NAMALWA (cell line): ENCODE data around the gene LY6G6F.
A peak's percentile ranks its signal among the peaks of the same experiment; 100 is the strongest.

Experiments
- DNase-seq: peaks from one replicate; pipeline ENCODE4 v3.0.0-alpha.2; 2015; ENCODE audit warnings: low spot score

The LY6G6F gene

GRCh38 chr6:31706599-31706998, at the start of gene LY6G6F:
TSS of gene LY6G6F (plus strand) at chr6:31706866. CDS start at chr6:31706907, 41 bp downstream.
- no peak for DNase-seq

- peak; percentile 43 for DNase-seq
These were observed 49.1 kb upstream of the LY6G6F start for GRCh38 chr6:31657406-31658157.

- DNase-seq, result no peak
These were observed 48.4 kb upstream of the LY6G6F start for GRCh38 chr6:31658158-31658688.

- no peak for DNase-seq
These were observed 47.5 kb upstream of the LY6G6F start for GRCh38 chr6:31658983-31659648.

GRCh38 chr6:31659649-31660380, 46.9 kb upstream of the LY6G6F start:
- peak; percentile 49 for DNase-seq

DNA sequence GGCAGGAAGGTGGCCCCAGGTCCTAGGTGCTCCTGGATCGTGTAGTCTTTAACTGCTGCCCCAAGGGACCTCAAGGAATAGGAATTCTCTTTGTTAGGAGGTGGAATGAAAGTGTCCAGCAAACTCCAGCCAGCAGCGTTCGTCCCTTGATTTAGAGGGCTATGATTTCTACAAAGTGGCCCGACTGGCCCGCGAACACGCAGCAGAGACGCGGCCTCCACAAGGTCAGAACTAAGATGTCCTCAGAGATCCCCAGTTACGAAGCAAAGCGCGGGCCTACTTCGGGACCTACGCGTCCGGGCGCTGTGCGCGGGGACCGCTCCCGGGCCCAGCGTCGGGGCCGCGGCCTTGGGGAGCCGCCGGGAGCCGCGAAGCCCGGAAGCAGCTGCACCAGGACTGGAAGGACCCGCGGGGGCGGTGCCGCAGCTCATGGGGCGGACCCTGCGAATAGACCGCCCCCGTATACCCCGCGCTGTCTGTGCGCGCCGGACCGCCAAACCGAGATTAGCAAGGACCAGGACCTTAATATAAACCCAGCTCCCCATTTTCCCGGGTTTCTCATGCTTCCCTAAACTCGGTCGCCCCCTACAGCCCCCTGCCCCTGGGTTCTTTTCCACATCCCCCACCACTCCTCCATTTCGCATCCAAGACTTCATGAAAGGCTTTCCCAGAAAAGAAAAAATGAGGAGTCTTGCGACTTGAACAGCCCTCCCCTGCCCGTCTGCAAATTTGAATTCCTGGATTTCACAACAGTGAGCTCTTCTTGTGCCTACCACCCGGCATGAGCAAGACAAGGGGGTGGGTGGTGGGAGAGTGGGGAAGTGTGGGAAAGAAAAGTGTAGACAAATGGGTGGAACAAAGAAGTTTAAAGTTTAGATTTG, 46.0 kb upstream of the LY6G6F start, which contains the start of gene C6orf47:
TSS of gene C6orf47 (minus strand) at position 398 of the 881 bp plus-strand sequence. CDS start 831 bp downstream, outside the sequence.
- DNase-seq, result peak; percentile 80

DNA sequence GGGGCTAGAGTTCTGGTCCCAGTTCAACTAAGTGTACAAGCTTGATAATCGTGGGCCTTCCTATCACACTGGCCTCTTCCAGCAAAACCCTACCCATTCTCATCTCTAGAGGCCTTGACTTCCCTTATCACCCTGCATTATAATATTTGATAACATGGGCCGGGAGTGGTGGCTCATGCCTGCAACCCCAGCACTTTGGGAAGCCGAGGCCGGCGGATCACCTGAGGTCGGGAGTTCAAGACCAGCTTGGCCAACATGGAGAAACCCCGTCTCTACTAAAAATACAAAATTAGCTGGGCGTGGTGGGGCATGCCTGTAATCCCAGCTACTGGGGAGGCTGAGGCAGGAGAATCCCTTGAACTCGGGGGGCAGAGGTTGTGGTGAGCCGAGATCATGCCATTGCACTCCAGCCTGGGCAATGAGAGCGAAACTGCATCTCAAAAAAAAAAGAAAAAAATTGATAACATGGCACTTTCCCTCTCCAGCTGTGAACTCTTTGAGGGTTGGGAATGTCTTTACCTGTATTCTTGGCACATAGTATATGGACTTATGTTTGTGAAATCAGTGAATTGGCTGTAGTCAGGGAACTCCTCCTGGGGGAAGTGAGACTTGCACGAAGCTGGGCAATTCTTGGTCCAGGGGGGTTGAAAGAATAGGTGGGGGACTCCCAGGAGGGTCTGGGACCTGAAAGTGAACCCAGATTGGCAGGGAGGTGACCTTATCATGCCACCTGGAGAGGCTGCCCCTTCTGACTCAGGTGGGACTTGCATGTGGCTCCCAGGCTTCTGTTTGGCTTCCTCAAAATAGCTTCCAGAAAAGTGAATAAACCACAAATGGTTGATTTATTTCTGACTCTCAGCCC, 45.2 kb upstream of the LY6G6F start:
- DNase-seq, result no peak

DNA sequence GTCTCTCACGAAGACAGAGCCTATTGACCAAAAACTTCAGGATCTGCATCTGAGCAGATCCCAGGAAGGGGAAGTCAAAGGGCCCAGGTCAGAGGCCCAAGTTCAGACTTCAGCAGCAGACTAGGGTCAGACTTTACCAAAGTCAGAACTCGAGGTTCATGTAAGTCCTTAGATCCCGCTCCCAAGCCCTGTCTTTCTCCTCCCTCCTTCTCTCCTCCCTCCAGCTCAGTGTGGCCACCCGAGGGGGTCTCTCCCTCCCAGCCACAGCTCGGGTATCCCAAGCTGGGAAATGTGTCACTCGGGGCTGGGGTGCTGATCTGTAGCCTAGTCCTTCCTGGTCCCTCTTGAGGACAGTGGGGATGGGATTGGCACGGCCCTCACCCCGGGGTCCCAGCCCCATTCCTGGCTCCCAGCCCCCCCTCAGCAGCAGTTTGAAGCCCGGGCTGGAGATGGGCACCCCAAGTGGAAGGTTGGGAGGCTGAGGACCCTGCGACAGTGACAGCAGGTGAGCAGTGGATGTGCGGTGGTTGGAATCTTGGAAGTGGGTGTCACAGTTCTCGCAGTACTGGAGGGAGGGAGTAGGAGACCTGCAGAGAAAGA, 44.4 kb upstream of the LY6G6F start:
- DNase-seq, result no peak

DNA sequence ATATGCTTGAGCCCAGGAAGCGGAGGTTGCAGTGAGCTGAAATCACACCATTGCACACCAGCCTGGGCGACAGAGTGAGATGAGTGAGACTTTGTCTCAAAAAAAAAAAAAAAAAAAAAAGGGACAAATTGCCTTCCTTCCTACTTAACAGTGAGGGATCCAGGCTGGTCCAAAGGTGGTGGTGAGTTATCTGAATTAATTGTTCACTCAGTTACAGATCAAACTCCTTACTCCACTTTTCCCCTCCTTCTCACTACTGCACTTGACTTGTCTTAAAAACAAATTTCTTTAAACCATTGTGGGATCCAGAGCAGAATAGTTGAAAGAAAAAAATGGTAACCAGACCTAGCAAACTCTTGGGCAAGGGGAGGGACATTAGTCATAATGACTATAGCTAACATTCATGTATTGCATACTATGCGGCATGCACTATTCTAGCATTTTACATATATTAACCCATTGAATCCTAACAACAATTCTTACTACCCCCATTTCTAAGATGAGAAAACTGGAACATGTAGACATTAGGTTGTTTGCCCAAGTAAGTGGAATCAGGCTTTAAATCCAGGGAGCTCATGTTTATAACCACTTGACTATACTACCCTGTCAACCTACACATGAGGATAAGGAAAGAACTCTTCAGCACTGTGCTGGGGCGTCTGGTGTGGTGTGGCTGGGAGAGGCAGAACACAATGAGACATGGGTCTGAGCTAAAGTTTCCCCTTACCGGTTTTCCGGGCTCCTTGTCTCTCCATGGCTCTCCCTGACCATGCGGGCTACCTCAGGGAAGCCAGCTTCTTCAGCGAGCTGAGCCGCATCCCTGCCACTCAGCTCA, 43.3 kb upstream of the LY6G6F start:
- peak; percentile 24 for DNase-seq

GRCh38 chr6:31663961-31664789, 42.5 kb upstream of the LY6G6F start:
- DNase-seq, result peak; percentile 23

- DNase-seq, result peak; percentile 97
These were observed 41.7 kb upstream of the LY6G6F start, which contains the start of gene GPANK1 for GRCh38 chr6:31664790-31665500. TSS of gene GPANK1 (minus strand) at chr6:31664997. CDS start at chr6:31664478, 519 bp downstream.

GRCh38 chr6:31665501-31666336, 40.9 kb upstream of the LY6G6F start, which contains the start of gene CSNK2B:
TSS of gene CSNK2B (plus strand) at chr6:31666080. CDS start at chr6:31666832, 752 bp downstream.
- DNase-seq, result peak; percentile 99

DNA sequence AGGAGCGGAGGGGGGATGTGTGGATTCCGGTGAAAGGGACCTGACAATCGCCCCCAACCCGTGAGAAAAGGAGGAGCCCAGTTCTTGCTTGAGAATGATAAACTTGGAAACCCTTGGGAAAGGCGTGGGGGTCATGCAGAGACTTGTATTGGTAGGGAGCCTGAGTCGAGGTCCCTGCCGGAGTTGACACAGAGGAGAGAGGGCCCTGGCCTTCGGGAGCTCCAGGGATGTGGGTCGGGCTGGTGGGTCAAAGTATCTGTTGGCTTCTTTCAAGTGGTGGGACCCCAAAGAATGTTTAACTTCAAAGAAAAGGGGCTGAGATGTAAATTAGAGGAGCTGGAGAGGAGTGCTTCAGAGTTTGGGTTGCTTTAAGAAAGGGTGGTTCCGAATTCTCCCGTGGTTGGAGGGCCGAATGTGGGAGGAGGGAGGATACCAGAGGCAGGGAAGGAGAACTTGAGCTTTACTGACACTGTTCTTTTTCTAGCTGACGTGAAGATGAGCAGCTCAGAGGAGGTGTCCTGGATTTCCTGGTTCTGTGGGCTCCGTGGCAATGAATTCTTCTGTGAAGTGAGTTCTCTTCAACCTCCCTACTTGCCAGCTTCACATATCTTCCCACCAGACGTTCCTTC, 40.2 kb upstream of the LY6G6F start:
- no peak for DNase-seq

DNA sequence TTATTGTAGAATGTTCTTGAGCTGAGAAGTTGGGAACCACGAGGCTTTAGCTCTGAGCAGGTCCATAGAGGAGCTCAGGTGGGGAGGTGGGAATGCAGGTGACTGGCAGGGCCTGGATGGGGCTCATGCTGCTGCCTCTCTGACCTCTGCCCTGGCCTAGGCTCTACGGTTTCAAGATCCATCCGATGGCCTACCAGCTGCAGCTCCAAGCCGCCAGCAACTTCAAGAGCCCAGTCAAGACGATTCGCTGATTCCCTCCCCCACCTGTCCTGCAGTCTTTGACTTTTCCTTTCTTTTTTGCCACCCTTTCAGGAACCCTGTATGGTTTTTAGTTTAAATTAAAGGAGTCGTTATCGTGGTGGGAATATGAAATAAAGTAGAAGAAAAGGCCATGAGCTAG, 37.0 kb upstream of the LY6G6F start, which contains the start of gene LY6G5B:
TSS of gene LY6G5B (plus strand) at position 301 of the 400 bp plus-strand sequence. CDS start 975 bp downstream, outside the sequence.
- no peak for DNase-seq

DNA sequence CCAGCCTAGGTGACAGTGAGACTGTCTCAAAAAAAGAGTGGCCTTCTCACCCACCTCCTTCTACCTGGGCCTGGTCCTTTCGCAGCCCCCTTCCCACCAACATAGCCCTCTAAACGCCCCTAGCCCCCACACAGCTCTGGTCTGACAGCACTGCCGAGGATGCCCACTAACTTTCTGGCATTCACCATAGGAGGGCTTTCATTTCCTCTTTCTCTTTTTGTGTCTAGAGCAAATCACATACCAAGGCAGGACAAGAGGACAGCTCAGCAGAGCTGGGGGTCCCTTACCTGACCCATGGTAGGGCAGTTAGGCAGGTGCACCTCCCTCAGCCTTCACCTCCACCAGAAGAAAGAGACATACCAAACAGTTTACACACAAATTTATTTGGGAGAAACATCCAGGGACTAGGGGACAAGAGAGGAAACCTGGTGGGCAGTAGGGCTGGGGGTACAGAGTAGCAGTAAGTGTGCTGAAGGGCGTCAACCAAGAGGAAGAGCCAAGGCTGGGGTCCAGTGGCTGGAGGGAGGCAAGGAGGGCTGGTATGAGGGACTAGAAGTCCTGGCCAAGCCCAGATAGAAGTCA, 30.3 kb upstream of the LY6G6F start:
- DNase-seq, result peak; percentile 29
